ENCODE results near the gene TMPRSS12. TPM values are rescaled to one million over a fixed set of nuclear protein-coding genes. Genes with fewer than 3 reads are reported as not detected.
"Not testable (repeated sequence)": the region's sequence is repeated elsewhere in the genome, so short reads cannot be mapped to it uniquely, and the experiment has no call there.

TMPRSS12 gene, protein sequence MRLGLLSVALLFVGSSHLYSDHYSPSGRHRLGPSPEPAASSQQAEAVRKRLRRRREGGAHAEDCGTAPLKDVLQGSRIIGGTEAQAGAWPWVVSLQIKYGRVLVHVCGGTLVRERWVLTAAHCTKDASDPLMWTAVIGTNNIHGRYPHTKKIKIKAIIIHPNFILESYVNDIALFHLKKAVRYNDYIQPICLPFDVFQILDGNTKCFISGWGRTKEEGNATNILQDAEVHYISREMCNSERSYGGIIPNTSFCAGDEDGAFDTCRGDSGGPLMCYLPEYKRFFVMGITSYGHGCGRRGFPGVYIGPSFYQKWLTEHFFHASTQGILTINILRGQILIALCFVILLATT
- polyA plus RNA-seq (2014; cell fraction: cytosol; rRNA removed): not detected in 2 replicates
- not detected in 2 replicates for polyA plus RNA-seq (2014; cell fraction: nucleus; rRNA removed)

DNA sequence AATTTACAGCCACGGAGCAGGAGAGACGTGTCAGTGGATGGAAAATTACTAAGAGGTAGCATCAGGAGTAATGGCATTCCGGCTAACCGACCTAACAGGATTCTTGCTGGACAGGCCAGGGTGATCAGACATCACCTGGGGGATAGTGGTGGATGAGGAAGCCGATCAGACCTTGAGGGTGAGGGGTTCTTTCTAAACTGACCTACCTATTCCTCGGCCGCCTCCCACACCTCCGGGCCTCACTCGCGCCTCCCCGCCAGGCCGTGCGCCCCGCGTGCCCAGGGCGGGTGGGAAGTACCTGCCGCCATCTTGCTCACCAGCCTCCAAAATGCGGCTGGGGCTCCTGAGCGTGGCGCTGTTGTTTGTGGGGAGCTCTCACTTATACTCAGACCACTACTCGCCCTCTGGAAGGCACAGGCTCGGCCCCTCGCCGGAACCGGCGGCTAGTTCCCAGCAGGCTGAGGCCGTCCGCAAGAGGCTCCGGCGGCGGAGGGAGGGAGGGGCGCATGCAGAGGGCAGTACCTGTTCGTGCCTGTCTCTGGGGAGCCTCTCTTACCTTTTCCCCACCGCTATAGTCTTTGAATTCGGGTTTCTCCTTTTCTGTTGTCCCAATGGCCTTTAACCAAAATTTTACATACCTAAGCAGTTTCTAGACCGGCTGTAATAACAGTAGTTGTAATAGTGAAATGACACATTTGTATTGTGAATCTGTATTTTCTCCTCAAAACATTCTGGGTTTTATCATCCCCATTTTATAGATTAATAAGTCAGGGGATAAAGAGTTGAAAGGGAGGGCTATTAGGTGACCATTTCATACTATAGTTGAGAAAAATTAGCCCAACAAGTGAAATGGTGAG lies at the start of gene TMPRSS12:
TMPRSS12 (plus strand) TSS at position 290 of the 857 bp plus-strand sequence; CDS start at position 329, 39 bp downstream.
- DNase-seq (ENCODE audit: low spot score): no peak

- DNase-seq (ENCODE audit: low spot score): no peak
Measured at GRCh38 chr12:50799908-50800307, 42.8 kb upstream of the TMPRSS12 start.

DNA sequence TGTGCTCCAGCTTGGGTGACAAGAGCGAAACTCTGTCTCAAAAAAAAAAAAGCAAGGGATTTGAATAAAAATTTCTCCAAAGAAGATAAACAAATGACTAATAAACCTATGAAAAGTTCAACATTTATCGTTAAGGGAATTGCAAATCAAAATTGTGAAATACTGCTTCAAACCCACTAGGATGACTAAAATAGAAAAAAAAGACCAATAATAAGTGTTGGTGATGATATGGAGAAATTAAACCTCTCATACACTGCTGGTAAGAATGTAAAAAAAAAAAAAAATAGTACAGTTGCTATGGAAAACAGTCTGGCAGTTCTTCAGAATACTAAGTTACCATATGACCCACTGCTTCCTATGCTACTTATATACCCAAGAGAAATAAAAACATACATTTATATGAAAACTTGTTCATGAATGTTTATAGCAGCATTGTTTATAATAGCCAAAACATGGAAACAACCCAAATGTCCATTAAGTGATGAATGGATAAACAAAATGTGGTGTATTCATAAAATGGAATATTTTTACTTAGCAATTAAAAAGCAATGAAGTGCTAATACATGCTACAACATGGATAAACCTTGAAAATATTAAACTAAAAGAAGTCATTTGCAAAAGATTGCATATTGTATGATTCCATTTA lies 39.4 kb upstream of the TMPRSS12 start:
- DNase-seq (ENCODE audit: low spot score): no peak

DNA sequence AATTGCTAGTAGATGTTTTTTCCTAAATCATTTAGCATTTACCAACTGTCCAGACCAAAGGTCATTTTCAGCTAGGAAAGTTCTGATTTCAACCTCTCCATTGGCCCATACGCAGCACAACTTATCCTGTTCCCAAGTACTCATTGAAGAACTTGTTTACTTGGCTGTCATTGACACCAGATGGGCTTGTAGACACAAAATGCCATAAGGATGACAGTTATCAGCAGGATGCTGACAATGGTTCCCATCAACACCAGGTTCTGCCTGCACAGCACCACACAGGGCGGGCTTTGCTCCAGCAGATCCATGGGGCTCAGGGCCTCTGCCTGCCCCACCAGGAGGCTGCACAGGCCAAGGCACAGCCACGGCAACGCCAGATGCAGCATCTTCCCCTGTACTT lies 36.5 kb upstream of the TMPRSS12 start:
- no peak for DNase-seq (ENCODE audit: low spot score)

DNA sequence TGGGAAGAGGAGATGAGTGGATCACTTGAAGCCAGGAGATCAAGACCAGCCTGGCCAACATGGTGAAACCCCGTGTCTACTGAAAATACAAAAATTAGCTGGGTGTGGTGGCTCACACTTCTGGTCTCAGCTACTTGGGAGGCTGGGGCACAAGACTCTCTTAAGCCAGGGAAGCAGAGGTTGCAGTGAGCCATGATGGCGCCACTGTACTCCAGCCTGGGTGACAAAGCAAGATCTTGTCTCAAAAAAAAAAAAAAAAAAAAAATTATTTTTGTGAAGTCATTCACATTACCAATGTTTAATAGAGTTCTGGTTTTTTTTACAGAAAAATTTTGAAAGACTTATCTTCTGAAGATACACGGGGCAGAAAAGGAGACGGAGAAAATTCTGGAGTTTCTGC lies 33.6 kb upstream of the TMPRSS12 start:
- DNase-seq (ENCODE audit: low spot score): not testable (repeated sequence)

DNA sequence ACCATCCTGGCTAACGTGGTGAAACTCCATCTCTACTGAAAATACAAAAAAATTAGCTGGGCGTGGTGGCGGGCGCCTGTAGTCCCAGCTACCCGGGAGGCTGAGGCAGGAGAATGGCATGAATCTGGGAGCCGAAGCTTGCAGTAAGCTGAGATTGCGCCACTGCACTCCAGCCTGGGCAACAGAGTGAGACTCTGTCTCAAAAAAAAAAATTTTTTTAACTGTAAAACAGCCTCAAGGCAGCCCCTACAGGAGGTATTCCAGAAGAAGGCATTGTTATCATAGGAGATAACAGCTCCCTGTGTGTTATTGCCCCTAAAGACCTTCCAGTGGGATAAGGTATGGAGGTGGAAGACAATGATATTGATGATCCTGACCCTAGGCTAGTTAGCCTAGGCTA lies 27.8 kb upstream of the TMPRSS12 start:
- DNase-seq (ENCODE audit: low spot score): not testable (repeated sequence)

DNA sequence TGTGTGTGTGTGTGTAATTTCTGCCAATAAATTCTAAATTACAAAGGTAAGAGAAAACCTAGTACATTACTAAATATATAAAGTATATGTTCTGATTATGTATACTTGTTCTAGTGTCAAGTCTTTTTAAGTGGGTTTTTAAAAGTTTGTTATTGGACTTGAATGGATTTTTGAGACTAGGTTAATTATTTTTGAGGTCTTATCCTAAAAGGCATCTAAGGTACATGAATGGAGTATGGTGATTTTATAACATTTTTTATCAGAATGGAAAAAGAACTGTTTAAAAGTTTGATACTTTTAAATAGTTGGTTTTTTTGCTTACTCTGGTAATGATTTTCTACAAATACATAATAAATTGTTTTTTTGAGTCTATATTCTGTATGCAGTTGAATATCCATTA lies 22.5 kb upstream of the TMPRSS12 start:
- no peak for DNase-seq (ENCODE audit: low spot score)

DNA sequence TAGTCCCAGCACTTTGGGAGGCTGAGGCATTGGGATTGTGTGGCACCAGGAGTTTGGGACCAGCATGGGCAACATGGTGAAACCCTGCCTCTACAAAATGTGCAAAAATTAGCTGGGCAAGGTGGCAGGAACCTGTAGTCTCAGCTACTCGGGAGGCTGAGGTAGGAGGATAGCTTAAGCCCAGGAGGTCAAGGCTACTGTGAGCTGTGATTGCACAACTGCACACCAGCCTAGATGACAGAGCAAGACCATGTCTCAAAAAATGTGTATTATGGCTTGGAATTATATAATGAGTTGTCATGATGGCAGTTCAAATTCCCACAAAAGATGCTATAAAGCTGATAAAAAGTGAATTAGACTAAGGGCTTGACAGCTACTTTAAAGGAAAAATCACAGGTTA lies 20.6 kb upstream of the TMPRSS12 start:
- DNase-seq (ENCODE audit: low spot score): no peak

DNA sequence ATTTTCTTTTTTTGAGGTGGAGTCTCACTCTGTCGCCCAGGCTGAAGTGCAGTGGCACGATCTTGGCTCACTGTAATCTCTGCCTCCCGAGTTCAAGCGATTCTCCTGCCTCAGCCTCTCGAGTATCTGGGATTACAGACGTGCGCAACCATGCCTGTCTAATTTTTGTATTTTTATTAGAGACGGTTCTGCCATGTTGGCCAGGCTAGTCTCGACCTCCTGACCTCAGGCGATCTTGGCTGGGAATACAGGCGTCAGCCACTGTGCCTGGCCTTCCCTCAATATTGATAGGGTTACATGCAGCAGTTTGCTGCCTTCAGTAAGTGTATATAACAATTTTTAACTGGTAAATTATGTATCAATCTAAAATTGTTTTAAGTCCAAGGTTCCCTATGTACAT lies 19.0 kb upstream of the TMPRSS12 start:
- DNase-seq (ENCODE audit: low spot score): not testable (repeated sequence)

GRCh38 chr12:50824914-50825313 lies 17.8 kb upstream of the TMPRSS12 start:
- DNase-seq (ENCODE audit: low spot score): no peak

DNA sequence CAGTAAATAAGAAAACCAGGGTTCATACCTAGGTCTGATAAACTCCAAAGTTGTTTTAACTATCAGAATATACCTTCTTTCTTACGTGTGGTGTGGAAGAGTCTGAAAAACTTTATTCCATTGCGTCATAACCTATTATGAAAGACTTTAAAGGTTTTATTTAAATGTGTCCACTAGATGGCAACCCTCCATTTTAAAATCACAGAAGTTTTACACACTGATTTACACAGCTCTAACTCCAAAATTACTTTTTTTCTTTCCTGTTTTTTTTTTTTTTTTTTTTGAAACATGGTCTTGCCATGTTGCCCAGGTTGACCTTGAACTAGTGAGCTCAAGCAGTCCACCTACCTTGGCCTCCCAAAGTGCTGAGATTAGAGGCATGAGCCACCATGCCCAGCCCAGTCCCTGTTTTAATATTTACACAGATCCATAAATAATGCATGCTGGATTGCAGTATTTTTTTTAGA lies 17.3 kb upstream of the TMPRSS12 start:
- peak; percentile 51 for DNase-seq (ENCODE audit: low spot score)

DNA sequence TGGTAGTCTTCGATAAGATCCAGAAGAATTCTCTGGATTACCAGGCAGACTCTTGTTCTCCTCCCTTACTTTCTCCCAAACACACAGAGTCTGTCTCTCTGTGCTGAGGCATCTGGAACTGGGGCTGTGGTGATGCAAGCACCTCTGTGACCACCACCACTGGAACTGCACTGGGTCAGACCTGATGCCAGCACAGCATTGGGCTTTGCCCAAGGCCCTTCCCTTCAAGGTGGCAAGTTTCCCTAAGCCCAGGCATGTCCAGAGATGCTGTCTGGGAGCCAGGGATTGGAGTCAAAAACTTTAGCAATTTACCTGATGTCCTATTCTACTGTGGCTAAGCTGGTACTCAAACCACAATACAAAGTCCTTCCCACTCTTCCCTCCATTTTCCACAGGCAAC lies 14.6 kb upstream of the TMPRSS12 start:
- no peak for DNase-seq (ENCODE audit: low spot score)

- DNase-seq (ENCODE audit: low spot score): no peak
Measured at GRCh38 chr12:50828886-50829285, 13.8 kb upstream of the TMPRSS12 start.

DNA sequence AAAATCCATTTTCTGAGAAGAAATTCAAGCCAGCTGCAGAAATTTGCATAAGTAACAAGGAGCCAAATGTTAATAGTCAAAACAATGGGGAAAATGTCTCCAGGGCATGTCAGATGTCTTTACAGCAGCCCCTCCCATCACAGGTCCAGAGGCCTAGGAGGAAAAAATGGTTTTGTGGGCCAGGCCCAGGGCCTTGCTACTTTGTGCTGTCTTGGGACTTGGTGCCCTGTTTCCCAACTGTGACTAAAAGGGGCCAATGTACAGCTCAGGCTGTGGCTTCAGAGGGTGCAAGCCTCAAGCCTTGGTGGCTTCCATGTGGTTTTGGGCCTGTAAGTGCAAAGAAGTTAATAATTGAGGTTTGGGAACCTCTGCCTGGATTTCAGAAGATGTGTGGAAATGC lies 8.9 kb upstream of the TMPRSS12 start:
- DNase-seq (ENCODE audit: low spot score): not testable (repeated sequence)

DNA sequence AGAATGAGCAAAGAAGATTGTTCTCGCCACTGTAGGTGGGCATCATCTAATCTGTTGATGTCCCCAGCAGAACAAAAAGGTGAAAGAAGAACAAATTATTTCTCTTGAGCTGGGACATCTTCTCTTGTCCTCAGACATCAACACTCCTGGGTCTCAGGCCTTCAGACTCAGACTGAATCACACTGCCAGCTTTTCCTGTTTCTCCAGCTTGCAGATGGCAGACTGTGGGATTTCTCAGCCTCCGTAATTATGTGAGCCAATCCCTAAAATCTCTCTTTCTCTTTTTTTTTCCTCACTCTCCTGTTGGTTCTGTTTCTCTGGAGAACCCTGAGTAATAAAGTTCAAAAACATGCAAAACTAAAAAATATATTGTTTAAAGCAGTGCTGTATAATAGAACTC lies 3.7 kb upstream of the TMPRSS12 start:
- DNase-seq (ENCODE audit: low spot score): no peak

DNA sequence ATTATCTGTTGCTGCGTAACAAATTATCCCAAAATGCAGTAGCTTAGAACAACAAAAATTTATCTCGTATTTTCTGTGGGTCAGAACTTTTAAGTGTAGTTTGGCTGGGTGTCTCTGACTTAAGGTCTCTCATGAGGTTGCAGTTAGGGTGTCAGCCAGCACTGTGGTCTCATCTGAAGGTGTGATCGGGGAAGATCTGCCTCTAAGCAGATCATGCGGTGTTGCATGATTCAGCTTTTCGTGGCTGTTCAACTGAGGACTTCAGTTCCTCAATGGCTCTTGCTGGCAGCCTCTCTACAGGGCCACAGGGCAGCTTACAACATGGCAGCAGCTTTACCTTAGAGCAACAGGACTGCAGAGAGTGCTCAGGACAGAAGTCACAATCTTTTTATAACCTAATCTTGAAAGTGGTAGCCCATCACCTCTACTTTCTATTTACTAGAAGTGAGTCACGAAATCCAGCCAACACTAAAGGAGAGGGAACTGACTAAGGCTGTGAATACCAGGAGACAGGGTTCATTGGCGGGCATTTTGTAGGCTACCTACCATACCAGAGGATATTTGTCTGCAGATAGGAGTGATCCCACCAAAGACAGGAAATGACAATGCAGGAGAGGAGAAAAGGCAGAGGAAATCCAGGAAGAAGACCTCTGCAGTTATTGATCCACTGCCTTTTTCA lies 1.8 kb upstream of the TMPRSS12 start:
- DNase-seq (ENCODE audit: low spot score): no peak

GRCh38 chr12:50841716-50842531 lies 802 bp upstream of the TMPRSS12 start:
- no peak for DNase-seq (ENCODE audit: low spot score)

- peak; percentile 29 for DNase-seq (ENCODE audit: low spot score)
Measured at GRCh38 chr12:50845021-50845647, 2.4 kb downstream of the TMPRSS12 start.

GRCh38 chr12:50848963-50849362 lies 6.2 kb downstream of the TMPRSS12 start:
- no peak for DNase-seq (ENCODE audit: low spot score)

GRCh38 chr12:50855218-50855617 lies 12.5 kb downstream of the TMPRSS12 start:
- DNase-seq (ENCODE audit: low spot score): not testable (repeated sequence)
